Erythroblast (primary cell): ENCODE results near the gene DGKI.

Experiments used
- GATA1 ChIP-seq: IDR thresholded peaks from 2 replicates; pipeline ENCODE4 v1.6.1; 2011; ENCODE audit warnings: low read depth, mild to moderate bottlenecking, control low read depth, low read length, moderate library complexity
- POLR2A ChIP-seq: IDR thresholded peaks from 2 replicates; pipeline ENCODE4 v1.6.1; 2011; ENCODE audit warnings: mild to moderate bottlenecking, low read length

DNA sequence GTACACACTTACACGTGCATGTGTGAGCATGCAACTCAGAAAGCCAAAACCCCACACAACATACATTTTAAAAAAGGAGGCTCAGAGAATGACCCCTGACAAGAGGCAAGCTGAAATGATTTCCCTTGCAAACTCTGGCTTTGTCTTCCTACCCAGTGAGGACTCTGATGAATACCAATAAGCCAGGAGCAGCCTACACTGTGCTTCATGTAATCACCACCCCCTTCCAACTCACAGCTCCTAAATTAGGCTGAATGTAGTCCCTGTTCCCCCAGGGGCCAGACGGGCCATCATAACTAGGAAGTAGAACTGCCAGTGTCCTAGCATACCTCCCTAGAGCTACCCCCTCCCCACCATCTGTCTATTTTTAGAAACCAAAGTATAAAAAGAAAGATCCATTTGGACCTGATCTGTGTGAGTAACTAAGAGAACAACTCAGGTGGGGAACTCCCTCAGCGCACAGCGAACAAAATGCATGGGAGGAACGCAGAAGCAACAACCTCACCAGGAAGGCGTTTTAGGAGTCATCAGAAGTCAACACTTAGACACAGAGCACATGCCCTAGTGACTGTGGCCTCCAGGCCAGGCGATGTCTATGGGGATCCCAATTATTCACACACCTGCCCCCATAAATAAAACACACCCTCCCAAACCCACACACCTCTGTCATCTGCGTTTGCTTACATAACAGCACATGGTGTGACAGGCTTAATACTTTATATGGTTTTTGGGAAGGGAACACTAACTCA is 1.9 kb downstream of the DGKI start:
- TF ChIP-seq POLR2A (no peak), GATA1 (no peak)
